DMS153 treated with DMSO at 0.1 percent for 48 hours (cell line): ENCODE data around the gene IQCK.

Source experiments
- DNase-seq: peaks from one replicate; lab custom pipeline; 2025; ENCODE audit not compliant: unreplicated experiment; lab: John Stamatoyannopoulos, UW

Gene IQCK

DNA sequence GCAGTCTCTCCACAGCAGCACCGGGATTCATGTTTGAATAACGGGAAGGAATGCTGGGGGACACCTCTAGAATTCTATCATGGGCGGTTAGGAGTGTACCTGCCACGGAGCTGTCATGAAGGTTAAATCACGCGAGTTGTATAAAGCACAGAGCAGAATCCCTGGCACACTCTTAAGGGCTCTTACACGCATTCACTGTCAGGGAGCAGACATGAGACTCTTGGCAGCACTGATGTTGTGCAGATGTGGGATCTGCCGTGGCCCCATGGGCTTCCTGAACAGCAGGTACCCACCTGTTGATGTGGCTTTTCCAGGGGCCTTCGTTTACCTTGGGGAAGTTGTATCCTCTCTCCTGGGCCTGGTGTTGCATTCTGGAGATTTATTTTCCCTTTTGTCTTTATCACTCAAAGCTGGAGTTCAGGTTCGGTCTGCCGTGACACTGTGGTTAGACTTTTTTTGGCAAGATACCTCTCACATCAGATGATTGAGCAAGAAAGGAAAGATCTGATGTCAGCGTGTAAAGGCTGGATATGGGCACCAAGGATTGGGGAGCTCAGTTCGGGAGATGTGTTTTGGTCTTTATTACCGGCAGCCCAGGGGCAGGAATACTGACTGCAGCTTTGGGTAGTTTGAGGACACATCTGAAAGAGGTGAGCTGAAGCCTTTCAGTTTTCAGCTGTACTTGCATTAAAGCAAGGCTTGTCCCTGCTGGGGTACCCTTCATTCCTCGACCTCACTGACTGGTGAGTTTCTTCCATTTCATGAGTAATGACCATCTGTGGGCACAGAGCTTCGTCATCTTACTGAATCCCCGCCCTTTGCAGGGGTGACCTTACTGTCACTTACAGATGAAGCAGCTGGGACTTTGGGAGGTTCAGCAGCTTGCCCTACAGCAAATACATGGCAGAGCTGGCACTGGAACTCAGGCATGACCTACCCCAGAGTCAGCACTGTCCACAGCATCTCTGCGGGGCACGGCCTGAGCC lies 19.3 kb upstream of the IQCK start:
- DNase-seq = no peak

DNA sequence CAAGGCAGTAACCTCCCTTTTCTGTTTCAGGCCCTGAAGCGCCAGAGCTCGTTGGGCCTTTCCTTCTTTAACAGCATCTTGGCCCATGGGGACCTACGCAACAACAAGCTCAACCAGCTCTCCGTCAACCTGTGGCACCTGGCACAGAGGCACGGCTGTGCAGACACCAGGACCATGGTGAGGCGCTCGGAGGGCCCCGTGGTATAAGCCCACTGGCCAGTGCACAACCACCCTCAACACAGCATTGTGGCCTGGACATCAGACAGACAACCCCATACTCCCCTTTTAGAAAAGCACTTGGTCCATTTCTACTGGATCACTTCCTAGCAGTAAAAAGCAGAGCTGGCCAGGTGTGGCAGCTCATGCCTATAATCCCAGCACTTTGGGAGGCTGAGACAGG lies 18.6 kb upstream of the IQCK start:
- no peak for DNase-seq

DNA sequence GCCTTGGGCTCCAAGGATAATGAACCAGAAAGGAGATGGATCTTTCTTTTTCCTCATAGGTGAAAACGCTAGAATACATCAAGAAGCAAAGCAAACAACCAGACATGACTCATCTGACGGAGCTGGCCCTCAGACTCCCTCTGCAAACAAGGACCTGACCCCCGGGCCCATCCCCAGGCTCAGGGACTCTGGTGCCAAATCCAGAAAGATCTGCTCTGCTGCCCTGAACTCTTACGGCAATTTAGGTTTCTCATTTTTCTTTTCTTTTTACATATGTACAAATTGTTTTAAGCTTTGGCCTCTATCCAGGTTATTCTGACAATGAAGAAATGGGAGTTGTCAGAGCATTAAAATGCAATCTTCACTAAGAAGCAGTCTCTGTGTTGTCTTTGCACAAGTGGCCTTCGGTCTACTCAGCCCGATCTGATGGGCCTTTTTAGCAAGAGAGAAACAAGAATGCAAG lies 17.7 kb upstream of the IQCK start:
- peak; percentile 4 for DNase-seq

DNA sequence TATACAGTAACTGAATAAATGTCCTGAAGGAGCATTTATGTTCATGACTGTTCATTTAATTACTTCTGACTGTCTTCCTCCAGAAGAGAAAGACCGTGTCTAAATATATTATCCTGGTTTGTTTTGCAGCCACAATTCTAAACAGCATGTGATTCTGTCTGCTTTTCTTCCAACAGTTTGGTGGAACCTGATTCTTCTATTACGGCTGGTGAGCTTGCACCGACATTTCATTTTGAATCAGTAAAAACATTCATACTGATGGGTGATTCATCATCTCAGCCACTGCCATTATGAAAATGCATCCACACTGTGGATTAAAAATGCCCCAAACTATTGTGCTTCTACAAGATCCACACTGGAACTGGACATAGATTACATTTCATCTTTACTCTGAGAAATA lies 17.0 kb upstream of the IQCK start:
- no peak for DNase-seq

DNA sequence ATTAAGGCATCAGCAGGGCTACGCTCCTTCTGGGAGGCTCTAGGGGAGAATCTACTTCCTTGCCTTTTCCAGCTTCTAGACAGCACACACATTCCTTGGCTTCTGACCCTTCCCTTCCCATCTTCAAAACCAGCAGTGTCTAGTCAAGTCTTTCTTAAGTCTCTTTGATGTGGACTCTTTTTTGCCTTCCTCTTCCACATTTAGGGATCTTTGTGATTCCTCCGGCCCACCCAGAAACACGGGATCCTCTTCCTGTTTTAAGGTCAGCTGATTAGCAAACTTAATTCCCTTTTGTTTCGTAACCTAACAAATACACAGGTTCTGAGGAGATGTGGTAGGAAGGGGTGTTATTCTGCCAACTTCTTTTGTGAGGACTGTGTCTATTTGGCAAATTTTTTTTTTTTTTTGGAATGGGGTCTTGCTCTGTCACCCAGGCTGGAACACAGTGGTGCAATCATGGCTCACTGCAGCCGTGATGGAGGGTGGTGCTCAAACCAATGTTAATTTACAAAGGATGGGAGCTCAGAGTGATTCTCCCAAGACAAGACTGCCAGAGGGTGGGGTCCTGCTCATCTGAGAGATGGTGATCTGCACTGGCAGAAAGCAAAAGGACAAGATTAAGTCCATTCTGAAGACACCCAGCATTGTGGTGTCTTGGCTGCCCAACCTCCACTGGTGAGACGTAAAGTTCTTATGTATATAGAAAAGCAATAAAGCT lies 14.7 kb upstream of the IQCK start:
- no peak for DNase-seq

DNA sequence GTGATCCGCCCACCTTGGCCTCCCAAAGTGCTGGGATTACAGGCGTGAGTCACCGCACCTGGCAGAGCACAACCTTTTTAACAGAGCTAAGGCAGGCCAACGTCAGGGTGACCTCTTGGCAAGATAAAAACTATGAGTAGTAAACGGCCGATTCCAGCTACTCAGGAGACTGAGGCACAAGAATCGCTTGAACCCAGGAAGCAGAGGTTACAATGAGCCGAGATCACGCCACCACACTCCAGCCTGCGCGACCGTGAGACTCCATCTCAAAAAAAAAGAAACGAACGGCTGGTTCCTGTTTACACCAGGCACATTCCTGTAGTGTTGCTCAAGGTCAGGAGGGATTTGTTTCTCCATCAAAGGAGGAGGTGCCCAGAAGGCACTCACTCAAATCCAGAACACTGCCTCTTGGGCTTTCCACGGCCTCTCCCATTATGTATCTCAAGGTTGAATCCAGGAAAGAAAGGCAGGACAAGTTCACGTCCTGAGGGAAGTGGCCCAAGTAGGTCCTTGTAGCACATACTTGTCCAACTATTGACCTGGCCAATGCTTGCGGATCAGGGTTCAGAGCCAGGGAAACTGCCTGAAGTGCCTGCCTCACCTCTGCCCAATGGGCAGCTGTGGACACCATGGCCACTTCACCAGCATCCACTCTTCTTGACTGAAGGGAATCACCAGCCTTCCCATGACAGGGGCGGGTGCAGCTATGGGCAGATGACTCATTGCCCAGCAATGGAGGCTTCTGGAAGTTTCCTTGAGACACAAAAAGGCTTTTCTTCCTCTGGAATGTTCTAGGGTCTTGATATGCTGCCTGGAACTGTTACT lies 13.5 kb upstream of the IQCK start:
- DNase-seq = no peak

DNA sequence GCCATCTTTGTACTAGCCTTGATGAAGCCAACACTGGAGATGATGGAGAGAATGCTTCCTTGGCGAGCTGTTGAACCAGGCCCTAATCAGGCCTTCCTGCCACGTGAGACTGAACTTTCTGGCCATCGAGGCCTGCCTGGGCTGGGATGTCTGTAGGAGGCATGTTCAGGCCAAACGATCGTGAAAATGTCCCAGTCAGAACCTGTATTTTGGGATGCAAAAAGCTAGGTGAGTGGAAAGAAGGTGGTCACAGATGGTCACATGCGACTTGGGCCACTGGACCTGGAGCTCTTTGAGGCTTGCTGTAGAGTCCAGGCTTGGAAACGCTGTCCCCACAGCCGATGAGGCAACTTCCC lies 12.9 kb upstream of the IQCK start:
- no peak for DNase-seq

DNA sequence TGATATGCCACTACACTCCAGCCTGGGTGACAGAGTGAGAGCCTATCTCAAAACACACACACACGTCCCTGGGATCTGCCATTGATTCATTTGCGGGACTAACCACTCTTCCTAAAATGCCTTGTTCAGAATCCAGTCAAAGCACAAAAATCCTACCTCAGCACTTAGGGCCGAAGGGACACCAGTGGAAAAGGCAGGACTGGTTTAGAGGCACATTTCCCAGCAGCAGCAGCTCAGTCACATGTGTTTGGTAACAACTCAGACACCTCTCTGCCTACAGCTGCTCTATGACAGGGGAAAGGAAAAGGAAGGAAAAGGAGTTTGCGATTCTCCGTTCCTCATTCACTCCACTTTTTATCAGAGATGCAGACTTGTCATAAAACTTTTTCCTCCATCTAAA lies 12.2 kb upstream of the IQCK start:
- DNase-seq = no peak

DNA sequence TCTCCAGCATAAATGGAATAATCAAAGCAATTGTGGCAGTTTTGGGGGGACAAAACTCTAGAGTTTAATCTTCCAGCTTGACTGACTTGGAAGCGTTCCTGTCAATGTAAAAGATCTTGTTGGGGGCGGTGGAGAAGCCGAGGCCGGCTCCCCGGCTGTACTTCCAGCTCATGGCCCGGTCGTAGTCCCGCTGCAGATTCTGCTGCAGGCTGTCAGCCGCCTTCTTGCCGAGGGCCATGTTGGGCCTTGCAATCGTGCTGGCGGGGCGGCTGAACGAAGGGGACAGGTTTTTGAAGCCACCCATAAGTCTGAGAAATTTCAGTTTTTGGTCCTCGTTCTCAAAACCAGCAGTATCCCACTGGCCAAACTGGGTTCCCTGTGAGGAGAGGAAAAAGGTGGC lies 11.2 kb upstream of the IQCK start:
- DNase-seq = no peak

DNA sequence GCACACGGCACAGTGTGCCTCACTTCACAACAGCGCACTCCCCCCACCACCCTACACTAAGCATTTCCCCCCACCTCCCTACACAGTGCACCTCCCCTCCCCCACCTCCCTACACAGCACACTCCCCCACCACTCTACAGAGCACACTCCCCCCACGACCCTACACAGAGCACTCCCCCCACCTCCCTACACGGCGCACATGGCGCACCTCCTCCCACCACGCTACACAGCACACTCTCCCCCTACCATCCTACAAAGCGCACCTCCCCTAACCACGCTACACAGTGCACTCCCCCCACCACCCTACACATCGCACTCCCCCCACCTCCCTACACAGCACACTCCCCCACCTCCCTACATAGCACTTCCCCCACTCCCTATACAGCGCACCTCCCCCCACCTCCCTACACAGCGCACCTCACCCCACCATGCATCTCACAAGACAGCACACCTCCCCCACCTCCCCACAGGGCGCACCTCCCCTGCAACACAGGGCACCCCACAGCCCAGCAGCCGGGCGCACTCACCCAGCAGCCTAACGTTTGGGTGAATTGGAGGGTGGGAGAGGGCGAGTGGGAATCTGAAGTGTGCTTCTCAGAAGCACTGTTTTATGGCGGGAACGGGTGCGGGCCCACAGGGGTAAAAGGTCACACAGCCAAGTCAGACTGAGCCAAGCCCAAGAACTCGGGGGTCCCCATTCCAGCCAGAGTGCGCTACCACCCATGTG lies 10.3 kb upstream of the IQCK start:
- no peak for DNase-seq

DNA sequence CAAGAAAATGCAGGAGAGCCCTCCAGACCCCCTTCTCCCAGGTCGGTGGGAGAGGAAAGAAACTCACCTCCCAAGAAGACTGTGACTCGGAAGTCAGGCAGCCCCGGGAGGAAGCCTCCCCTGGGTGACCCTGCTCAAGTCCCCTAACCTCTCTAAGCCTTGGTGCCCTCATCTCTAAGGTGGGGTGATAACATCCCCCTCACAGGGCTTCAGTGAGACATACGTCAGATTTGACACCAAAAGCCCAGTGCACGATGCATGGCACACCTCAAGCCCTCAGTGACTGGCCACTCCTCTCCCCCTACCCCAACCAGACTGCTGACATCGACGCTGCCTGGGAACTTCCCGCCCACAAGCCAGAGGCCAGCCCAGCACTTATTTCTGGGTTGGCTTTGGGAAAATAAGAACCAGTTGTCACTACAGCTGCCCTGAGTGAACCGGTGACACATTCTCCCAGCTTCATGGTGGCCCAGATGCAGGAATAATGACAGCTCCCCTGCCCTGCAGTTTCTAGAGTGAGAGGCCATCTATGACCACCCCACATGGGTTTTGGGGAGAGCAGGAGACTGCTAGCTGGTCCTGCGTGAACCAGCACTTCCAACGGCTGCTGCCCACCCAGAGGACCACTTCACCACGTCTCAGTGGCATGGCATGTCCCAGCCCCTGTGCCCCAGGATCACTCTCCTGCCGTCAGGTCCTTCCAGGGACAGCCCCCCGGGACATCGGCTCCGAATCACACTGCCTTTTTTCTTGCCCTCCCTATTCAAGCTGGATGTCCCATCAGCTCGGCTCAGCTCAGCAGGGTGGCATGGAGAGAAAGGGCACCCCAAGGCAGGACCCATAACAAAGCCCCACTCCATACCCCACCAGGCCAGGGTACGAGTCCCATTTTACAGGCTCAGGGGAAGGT lies 9.5 kb upstream of the IQCK start:
- no peak for DNase-seq

DNA sequence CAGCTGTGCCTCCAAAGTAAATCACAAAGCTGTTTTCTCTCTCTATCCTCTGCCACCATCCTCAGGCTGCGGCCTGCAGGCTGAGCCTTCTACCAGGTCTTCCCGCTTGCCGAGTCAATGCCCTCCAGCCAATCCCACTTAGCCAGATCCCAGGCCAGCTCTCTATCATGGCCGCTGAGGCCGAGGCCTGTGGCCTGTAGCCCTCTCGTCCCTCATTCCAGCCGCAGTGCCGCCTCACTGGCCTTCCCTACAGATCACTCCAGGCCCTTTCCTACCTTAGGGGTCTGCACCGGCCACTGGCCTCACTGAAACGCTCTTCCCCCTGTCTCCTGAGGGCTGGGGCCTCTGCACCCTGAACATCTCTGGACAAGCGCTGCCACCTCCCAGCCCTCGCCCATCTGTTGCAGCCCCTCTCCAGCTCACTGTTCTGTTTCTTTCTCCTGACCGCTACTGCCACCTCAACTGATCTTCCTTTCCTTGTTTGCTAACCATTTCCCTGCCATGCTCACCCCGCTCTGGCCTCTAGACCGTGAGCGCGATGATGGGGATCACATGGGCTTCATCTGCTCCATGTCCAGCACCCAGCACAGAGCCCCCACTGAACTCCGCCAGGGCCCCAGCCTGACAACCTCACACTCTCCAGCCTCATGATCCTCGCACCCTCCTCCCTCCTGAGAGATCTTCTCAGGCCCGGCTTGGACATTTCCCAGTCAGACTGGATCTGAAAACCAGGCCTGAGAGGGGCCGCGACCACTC lies 8.5 kb upstream of the IQCK start:
- DNase-seq = no peak

DNA sequence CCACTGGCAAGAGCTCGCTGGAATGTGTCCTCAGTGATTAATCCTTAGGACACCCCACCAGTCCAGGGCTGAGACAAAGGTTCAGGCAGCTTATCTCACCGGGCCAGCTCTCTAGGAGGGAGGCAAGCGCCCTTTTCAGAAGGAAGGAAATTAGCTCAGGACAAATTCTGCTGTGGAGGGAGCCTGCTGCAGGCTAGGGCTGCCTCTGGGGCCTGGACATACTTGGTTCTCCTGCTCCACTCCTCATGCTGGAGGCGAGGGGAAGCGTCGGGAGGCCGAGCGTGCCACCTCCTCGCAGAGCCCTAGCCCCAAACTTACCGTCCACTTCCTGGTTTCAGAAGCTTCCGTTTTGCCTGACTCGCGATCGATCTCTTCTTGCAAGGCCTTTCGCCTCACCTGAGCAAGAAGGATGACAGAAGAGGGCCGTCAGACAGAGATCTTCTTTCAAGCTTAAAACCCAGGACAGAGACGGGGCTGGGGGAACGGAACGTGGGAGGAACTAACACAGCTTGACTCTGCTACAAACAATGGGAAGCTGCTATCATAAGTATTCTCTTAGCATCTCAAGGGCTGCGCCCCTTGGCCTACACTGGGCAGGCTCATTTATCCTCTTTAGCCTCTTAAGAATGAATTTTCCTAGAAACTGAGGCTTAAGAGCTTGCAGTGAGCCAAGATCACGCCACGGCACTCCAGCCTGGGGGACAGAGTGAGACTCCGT lies 7.7 kb upstream of the IQCK start:
- DNase-seq = no peak

DNA sequence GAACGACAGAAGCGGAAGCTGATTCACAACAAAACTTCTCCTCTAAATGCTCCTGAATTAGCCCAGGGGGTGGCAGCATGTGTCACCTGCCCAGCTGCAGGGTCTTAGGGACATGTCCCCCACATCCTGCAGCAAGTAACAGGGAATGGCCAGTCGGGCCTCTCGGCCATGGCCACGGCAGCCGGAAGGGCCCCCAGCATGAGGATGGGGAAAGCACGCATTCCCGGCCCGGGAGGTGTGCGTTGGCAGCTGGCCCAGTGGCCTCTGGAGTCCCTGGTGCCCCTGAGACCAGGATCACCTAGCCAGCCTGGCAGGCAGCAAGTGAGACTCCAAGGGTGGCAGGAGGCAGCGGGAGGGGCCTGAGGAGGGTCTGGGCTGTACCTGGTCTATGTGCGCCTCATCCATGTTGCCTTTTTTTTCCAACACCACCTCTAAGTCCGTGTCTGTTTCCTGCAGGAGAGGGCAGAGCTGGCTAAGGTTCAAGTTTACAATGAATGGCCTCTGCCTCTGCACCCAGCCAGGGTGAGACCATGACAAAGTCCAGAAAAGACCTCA lies 7.0 kb upstream of the IQCK start:
- no peak for DNase-seq

DNA sequence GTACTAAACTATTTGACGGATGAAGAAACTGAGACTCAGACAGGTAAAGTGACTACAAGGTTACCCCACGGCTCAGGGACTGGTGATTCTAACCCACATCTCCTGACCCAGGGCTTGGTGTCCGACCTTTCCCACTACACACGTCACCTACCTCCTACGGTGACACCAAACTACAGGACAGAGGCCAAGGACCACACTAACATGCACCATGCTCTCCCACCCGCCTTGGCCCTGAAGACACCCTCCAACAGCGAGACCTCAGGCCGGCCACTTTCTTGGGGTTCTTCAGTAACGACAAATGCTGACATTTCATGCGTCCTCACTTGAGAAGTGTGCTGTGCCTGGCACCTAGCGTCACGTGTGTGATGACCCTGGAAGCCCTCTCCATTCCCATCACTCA lies 6.4 kb upstream of the IQCK start:
- no peak for DNase-seq

DNA sequence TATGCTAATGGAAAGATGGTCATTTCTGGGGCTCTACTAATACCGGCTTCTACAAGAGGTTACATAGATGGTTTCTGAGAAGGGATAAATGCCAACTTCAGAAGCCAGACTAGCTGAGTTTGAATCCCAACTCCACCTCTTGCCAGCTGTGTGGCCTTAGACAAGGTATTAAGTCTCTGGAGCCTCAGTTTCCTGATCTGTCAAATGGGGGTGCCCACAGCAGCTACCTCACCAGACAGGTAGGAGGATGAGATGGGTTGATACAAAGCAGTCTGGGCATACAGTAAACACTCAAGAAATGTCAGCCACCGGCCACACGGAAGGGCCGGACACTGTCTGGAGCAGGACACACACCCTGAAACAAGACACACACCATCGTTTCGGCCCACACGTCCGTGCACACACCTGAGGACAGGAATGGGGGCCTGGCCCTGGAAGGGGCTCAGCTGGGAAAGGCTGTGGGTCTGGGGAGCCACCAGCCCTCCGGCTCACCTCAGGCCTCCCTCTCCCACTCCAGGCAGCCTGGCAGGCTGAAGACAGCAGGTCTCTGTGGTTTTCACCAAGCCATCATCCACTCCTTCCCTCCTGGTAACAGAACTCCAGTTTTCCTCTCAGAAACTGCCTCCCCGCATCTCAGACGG lies 5.5 kb upstream of the IQCK start:
- no peak for DNase-seq

DNA sequence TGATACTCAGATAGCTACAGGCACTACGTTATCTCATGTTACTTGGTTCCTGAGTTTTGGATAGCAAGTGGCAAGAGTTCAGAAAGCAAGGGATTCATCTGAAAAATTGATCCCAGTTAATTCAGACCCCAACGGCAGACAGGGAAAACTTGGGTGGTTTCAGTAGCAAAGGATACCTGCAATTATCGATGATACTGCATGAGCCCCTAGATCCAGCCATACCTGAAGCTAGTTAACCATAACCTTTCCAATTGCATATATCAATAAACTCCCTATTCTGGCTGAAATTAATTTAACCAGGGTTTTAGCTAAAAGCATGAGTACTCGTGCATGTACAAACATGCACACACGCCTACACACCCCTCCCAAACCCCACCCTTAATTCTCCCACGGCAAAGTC lies 4.4 kb upstream of the IQCK start:
- no peak for DNase-seq

DNA sequence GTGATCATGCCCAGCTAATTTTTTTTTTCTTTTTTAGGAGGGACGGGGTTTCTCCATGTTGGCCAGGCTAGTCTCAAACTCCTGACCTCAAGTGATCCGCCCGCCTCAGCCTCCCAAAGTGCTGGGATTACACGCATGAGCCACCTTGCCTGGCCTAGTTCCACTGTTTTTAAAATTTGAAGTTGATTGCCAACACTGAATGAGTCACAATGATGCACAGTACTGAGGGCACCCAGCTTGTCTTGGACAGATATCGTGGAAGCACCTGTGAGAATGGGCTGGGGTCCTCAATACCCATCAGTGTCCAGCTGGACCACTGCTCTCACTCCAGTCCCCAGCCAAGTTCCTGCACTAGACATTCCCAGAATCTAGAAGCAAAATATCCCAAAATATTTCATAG lies 2.5 kb upstream of the IQCK start:
- DNase-seq = no peak
